Measurements from ENCODE around the gene GPR55.

The GPR55 gene

DNA sequence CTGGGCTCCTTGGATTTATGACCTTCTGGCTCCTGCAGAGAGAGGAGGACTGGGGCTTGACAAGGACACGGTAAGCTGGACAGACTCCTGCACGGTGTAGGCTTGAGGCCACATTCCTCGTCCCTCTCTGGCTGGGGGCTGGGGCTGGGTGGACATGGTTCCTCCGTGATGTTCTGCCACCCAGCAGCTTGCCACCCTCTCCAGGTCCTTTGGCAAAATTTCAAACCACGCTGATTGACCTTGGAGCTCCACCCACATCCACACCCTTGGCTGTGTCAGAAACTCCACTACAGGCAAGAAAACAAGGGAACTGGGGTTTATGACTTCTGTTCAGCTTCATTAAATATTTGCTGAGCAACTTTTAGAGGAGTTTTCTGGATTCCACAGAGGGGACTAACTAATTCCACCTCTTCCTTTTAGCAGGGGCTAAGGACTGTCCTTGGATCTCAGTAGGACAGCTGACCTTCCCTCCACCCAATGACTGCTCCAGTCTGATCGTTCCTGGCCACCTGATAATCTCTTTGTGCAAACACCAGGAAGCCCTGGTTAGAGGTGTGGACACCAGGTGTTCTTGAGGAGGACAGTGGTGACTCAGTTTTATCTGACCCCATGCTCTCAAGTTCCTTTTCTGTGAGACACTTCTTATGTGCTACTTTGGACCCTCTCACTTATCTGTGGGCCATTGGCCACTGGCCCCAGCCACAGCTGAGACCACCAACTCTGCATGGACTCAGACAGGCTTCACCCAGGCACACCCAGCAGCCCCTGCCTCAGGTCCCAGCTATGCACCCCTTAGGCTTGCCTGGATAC, 29.3 kb downstream of the GPR55 start:
- DNase-seq (ENCODE audit: extremely low read depth, low read depth): no peak
- TF ChIP-seq, protein P1, sequence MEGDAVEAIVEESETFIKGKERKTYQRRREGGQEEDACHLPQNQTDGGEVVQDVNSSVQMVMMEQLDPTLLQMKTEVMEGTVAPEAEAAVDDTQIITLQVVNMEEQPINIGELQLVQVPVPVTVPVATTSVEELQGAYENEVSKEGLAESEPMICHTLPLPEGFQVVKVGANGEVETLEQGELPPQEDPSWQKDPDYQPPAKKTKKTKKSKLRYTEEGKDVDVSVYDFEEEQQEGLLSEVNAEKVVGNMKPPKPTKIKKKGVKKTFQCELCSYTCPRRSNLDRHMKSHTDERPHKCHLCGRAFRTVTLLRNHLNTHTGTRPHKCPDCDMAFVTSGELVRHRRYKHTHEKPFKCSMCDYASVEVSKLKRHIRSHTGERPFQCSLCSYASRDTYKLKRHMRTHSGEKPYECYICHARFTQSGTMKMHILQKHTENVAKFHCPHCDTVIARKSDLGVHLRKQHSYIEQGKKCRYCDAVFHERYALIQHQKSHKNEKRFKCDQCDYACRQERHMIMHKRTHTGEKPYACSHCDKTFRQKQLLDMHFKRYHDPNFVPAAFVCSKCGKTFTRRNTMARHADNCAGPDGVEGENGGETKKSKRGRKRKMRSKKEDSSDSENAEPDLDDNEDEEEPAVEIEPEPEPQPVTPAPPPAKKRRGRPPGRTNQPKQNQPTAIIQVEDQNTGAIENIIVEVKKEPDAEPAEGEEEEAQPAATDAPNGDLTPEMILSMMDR (IDR thresholded peaks at IDR 0.05; ENCODE audit: low read depth, low read length): no peak

DNA sequence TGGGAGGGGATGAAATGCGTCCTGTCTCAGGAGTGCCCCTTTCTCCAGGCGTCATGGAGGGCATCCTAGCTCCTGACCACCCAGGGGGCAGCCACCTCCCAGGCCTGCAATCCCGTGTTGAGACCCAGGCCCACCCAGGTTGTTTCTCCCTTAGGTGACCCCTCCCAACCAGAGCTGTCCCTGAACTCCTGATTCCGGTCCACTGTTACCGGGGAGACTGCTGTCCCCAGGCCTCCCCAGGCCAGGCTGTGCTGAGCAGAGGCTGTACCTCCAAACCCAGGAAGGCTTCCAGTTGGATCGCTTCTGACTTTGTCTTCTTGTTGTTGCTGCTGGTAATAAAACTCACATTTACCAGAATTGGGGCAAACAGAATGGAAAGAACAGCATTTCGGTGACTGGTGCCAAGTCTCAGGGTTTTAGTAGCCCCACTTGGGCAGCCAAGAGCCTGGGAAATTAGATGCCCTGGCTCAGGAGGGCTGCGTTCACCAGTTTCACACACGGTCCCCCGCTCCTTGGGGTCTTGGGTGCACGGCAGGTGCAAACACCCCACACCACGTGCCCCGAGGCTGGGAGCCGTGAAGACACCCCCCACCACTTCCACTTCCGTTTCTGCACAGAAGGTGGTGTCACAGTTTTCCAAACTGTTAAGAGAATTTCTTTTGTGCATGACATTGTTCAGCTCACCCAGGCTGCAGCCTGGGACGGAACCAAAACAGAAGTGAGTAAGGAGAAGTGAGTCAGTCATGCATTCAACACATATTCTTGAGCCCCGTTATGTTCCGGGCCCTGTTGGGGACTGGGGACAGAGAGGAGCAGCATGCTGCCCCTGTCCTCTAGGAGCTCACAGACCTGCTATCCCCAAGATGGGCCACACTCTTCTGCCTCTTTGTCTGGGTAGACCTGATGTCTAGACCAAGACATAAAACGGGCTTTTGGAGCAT, 30.9 kb downstream of the GPR55 start:
- TF ChIP-seq, protein P1 (IDR thresholded peaks at IDR 0.05; ENCODE audit: low read depth, low read length): no peak
- no peak for DNase-seq (ENCODE audit: extremely low read depth, low read depth)

DNA sequence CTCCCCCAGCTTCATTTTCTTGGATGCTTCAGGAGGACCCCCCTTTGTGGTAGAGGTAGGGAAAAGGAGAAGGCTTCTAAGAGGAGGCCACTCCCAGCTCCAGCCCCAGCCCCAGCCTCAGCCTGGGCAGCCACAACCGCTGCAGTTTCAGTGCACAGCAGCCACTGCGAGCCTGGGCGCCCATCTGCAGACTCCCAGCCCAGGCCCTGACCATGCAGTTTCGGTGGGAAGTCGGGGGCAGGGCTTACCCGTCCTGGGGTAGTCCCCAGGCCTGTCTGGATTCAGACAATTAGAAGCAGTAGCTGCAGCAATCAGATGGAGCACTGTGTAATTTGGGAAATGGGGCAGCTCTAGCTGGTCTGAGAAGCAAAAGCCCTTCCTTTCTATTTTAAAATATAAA, 31.7 kb downstream of the GPR55 start:
- TF ChIP-seq, protein P1 (IDR thresholded peaks at IDR 0.05; ENCODE audit: low read depth, low read length): no peak
- no peak for DNase-seq (ENCODE audit: extremely low read depth, low read depth)

DNA sequence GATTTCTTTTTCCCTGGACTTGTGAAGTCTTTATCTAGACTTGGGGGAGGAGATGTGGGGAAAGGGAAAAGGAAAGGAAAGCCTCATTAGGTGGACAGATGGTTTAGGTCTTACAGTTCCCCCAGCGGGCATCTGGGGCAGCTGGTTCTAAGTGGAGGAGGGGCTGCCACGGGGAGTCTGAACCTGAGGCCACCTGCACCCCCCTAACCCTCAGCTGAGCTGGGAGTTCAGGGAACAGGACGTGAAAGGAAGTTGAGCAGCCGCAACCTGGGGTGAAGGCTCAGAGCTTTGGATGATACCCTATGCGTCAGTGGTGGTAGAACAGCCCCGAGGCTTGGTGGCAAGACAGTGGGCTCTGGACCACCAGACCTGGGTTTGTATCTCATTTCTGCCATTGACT, 33.5 kb downstream of the GPR55 start:
- DNase-seq (ENCODE audit: extremely low read depth, low read depth): no peak
- TF ChIP-seq, protein P1 (IDR thresholded peaks at IDR 0.05; ENCODE audit: low read depth, low read length): no peak

DNA sequence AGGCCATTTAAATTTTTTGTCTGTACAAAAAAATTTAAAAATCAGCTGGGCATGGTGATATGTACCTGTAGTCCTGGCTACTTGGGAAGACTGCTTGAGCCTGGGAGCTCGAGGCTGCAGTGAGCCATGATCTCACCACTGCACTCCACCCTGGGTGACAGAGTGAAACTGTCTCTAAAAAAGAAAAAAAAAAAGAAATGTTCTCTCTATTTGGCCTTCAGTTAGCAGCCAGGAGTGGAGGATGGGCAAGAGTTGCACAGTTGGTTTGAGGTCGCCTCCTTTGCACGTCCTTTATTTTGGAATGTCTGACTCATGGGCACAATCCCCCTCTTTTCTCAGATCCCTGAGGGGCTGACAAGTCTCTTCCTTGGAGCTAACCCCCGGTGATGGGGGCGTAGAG, 34.0 kb downstream of the GPR55 start:
- TF ChIP-seq, protein P1 (IDR thresholded peaks at IDR 0.05; ENCODE audit: low read depth, low read length): no peak
- DNase-seq (ENCODE audit: extremely low read depth, low read depth): no peak

DNA sequence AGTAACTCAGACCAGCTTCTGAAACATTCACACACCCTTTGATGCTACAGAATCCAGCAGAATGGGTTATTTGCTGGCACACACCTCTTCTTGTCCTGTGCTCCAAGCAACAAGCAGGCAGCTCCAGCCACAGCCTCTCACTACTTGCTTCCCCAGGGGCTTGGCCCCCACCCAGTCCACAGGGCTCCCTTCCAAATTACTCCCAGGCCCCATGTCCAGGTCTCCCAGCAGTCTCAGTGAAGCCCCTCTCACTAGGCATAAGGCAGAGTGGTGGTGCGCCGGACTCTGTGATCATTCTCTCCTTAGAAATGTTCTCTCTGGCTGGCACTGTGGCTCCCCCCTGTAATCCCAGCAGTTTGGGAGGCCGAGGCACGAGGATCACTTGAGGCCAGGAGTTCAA, 34.4 kb downstream of the GPR55 start:
- DNase-seq (ENCODE audit: extremely low read depth, low read depth): no peak
- TF ChIP-seq, protein P1 (IDR thresholded peaks at IDR 0.05; ENCODE audit: low read depth, low read length): no peak

All from AG09319 (cell line).